Measurements from ENCODE around the gene IL10RA. TPM values are rescaled to one million over a fixed set of nuclear protein-coding genes. Genes with fewer than 3 reads are reported as not detected.

The IL10RA gene
- total and polyA plus RNA-seq, 12 donors: 2.0 to 29.9 (median 3.8) TPM

GRCh38 chr11:118012083-118012669 is 26.0 kb downstream of the IL10RA start:
- Histone ChIP-seq H3K9me3 (peaks cover 0 to 2% (median 0%) of the 10 kb centered on the region in 11 donors), H3K27me3 (peaks cover 0 to 12% (median 0%) of the 10 kb centered on the region in 7 donors), H3K4me3 (no peak overlapping the region), H3K4me1 (peaks cover 0 to 88% (median 4%) of the 10 kb centered on the region in 9 donors), H3K27ac (peak overlapping the region in 7 of 10 donors; percentile 23 to 95 (median 60)), H3K36me3 (no peaks in the 10 kb centered on the region)
- 76 to 84% methylated on average over 7 of the region's 7 CpGs for WGBS, 2 donors
- no peak for DNase-seq
- peak; percentile 25 to 57 (median 38) for ATAC-seq
- no peak for TF ChIP-seq CTCF (IDR thresholded peaks at IDR 0.05)
- intact Hi-C loops (cut with DNase I): no loop called here

GRCh38 chr11:118014022-118014421 is 27.8 kb downstream of the IL10RA start:
- Histone ChIP-seq H3K4me3 (no peak overlapping the region), H3K27ac (peak overlapping the region in 1 of 10 donors; percentile 95), H3K9me3 (peaks cover 0 to 13% (median 0%) of the 10 kb centered on the region in 11 donors), H3K4me1 (peaks cover 0 to 70% (median 0%) of the 10 kb centered on the region in 9 donors), H3K36me3 (no peaks in the 10 kb centered on the region), H3K27me3 (peaks cover 0 to 11% (median 0%) of the 10 kb centered on the region in 7 donors)
- no peak for TF ChIP-seq CTCF (IDR thresholded peaks at IDR 0.05)
- no peak for DNase-seq
- no peak for ATAC-seq
- intact Hi-C loops (cut with DNase I): no loop called here
- 96% methylated on average over 3 of the region's 3 CpGs for WGBS, 2 donors

GRCh38 chr11:118015385-118015841 is 29.2 kb downstream of the IL10RA start:
- WGBS, 2 donors: 82 to 88% methylated on average over 11 of the region's 11 CpGs
- Histone ChIP-seq H3K4me1 (peaks cover 0 to 56% (median 0%) of the 10 kb centered on the region in 9 donors), H3K27ac (peak overlapping the region in 1 of 10 donors; percentile 45), H3K4me3 (no peak overlapping the region), H3K36me3 (no peaks in the 10 kb centered on the region), H3K27me3 (peaks cover 0 to 18% (median 0%) of the 10 kb centered on the region in 7 donors), H3K9me3 (peaks cover 0 to 16% (median 0%) of the 10 kb centered on the region in 11 donors)
- ATAC-seq (no peak), DNase-seq (no peak)
- TF ChIP-seq CTCF (IDR thresholded peaks at IDR 0.05): no peak
- intact Hi-C loops (cut with DNase I): no loop called here

GRCh38 chr11:118016104-118016503 is 29.9 kb downstream of the IL10RA start:
- peak overlapping the region in 1 of 10 donors; percentile 45 for H3K27ac ChIP-seq
- no peak for DNase-seq
- H3K4me1 ChIP-seq: peaks cover 0 to 49% (median 0%) of the 10 kb centered on the region in 9 donors
- peaks cover 0 to 23% (median 2%) of the 10 kb centered on the region in 11 donors for H3K9me3 ChIP-seq
- no peak for TF ChIP-seq CTCF (IDR thresholded peaks at IDR 0.05)
- ATAC-seq: no peak
- peaks cover 0 to 18% (median 0%) of the 10 kb centered on the region in 7 donors for H3K27me3 ChIP-seq
- H3K36me3 ChIP-seq: no peaks in the 10 kb centered on the region
- no peak overlapping the region for H3K4me3 ChIP-seq
- intact Hi-C loops (cut with DNase I): no loop called here
- 75 to 90% methylated on average over 4 of the region's 4 CpGs for WGBS, 2 donors

All from heart right ventricle (tissue), 16 donors.